H9 (cell line): ENCODE data around the gene DACH1. TPM values are rescaled to one million over a fixed set of nuclear protein-coding genes. Genes with fewer than 3 reads are reported as not detected.
A peak's percentile ranks its signal among the peaks of the same experiment; 100 is the strongest.

Experiments
- DNase-seq: peaks from one replicate; pipeline ENCODE4 v3.0.0-alpha.2; 2017
- H2AFZ ChIP-seq: one replicate; pipeline ENCODE4 v1.6.1; 2013; ENCODE audit warnings: mild to moderate bottlenecking, low read length, control low read depth, moderate library complexity
- H2AK5ac ChIP-seq: 2 replicates; pipeline ENCODE4 v1.6.1; 2013; ENCODE audit warnings: low read length, control low read depth, mixed read lengths; ENCODE audit not compliant: insufficient read length
- H2BK120ac ChIP-seq: one replicate; pipeline ENCODE4 v1.6.1; 2013; ENCODE audit warnings: low read depth, mild to moderate bottlenecking, low read length, control low read depth, inconsistent platforms; ENCODE audit not compliant: poor library complexity, severe bottlenecking
- H2BK12ac ChIP-seq: 2 replicates; pipeline ENCODE4 v1.6.1; 2013; ENCODE audit warnings: low read length, control low read depth, mixed read lengths, low read depth; ENCODE audit not compliant: insufficient read length
- H2BK15ac ChIP-seq: 2 replicates; pipeline ENCODE4 v1.6.1; 2013; ENCODE audit warnings: low read depth, low read length, control low read depth
- H2BK20ac ChIP-seq: one replicate; pipeline ENCODE4 v1.6.1; 2013; ENCODE audit warnings: low read depth, mild to moderate bottlenecking, low read length, control low read depth, inconsistent platforms; ENCODE audit not compliant: poor library complexity, severe bottlenecking
- H2BK5ac ChIP-seq: 2 replicates; pipeline ENCODE4 v1.6.1; 2013; ENCODE audit warnings: low read length, control low read depth, mixed read lengths; ENCODE audit not compliant: insufficient read length
- H3K14ac ChIP-seq: 2 replicates; pipeline ENCODE4 v1.6.1; 2013; ENCODE audit warnings: low read length, control low read depth; ENCODE audit not compliant: insufficient read depth
- H3K18ac ChIP-seq: 2 replicates; pipeline ENCODE4 v1.6.1; 2013; ENCODE audit warnings: low read depth, mild to moderate bottlenecking, mixed read lengths, low read length, control low read depth; ENCODE audit not compliant: insufficient read length
- H3K23ac ChIP-seq: 2 replicates; pipeline ENCODE4 v1.6.1; 2013; ENCODE audit warnings: low read length, control low read depth, mixed read lengths, low read depth; ENCODE audit not compliant: insufficient read length
- H3K23me2 ChIP-seq: 2 replicates; pipeline ENCODE4 v1.6.1; 2013; ENCODE audit warnings: low read depth, mild to moderate bottlenecking, mixed read lengths, low read length, control low read depth; ENCODE audit not compliant: insufficient read length, poor library complexity, severe bottlenecking
- H3K27ac ChIP-seq: 2 replicates; pipeline ENCODE4 v1.5.1; 2013; ENCODE audit warnings: low read length, control low read depth, mixed read lengths, low read depth; ENCODE audit not compliant: insufficient read length
- H3K27me3 ChIP-seq: 2 replicates; pipeline ENCODE4 v1.6.1; 2013; ENCODE audit warnings: low read length, control low read depth, inconsistent platforms; ENCODE audit not compliant: insufficient read depth
- H3K4ac ChIP-seq: 2 replicates; pipeline ENCODE4 v1.6.1; 2013; ENCODE audit warnings: low read depth, mild to moderate bottlenecking, control low read depth, inconsistent platforms, low read length, moderate library complexity
- H3K4me1 ChIP-seq: 2 replicates; pipeline ENCODE4 v1.6.1; 2013; ENCODE audit warnings: low read length, control low read depth, inconsistent platforms; ENCODE audit not compliant: insufficient read depth
- H3K4me2 ChIP-seq: 2 replicates; pipeline ENCODE4 v1.6.1; 2013; ENCODE audit warnings: low read length, control low read depth, mixed read lengths; ENCODE audit not compliant: insufficient read length, insufficient read depth
- H3K56ac ChIP-seq: 2 replicates; pipeline ENCODE4 v1.6.1; 2013; ENCODE audit warnings: low read depth, mild to moderate bottlenecking, mixed read lengths, low read length, control low read depth; ENCODE audit not compliant: insufficient read length
- H3K79me1 ChIP-seq: 2 replicates; pipeline ENCODE4 v1.6.1; 2013; ENCODE audit warnings: low read depth, mild to moderate bottlenecking, moderate library complexity, low read length, control low read depth, inconsistent platforms; ENCODE audit not compliant: insufficient read depth, poor library complexity, severe bottlenecking
- H3K79me2 ChIP-seq: 2 replicates; pipeline ENCODE4 v1.6.1; 2013; ENCODE audit warnings: low read length, control low read depth, inconsistent platforms; ENCODE audit not compliant: insufficient read depth
- H3K9ac ChIP-seq: 2 replicates; pipeline ENCODE4 v1.6.1; 2013; ENCODE audit warnings: low read length, control low read depth, mixed read lengths; ENCODE audit not compliant: insufficient read length; ENCODE audit errors: extremely low read depth
- H3K9me3 ChIP-seq: one replicate; pipeline ENCODE4 v1.6.1; 2013; ENCODE audit warnings: low read depth, low read length, inconsistent platforms; ENCODE audit not compliant: control insufficient read depth
- H3T11ph ChIP-seq: one replicate; pipeline ENCODE4 v1.6.1; 2013; ENCODE audit warnings: mild to moderate bottlenecking, low read length, control low read depth, inconsistent platforms
- H4K20me1 ChIP-seq: one replicate; pipeline ENCODE4 v1.6.1; 2013; ENCODE audit not compliant: control insufficient read depth, insufficient read length, insufficient read depth
- H4K5ac ChIP-seq: 2 replicates; pipeline ENCODE4 v1.6.1; 2013; ENCODE audit warnings: low read depth, mild to moderate bottlenecking, mixed read lengths, low read length, control low read depth; ENCODE audit not compliant: insufficient read length
- H4K8ac ChIP-seq: replicated peaks from 2 replicates; pipeline ENCODE4 v1.6.1; 2013; ENCODE audit warnings: low read length, control low read depth, mixed read lengths, low read depth; ENCODE audit not compliant: insufficient read length
- H4K91ac ChIP-seq: 2 replicates; pipeline ENCODE4 v1.6.1; 2013; ENCODE audit warnings: low read depth, mild to moderate bottlenecking, moderate library complexity, mixed read lengths, low read length, control low read depth; ENCODE audit not compliant: insufficient read length
- H3K27ac Mint-ChIP-seq, 3 experiments: 2 replicates in 2 of 3; 3 replicates in 1 of 3; pipeline ENCODE4 v1.8.0; 2020 to 2021; ENCODE audit warnings: mixed read lengths in 3 of 3, mild to moderate bottlenecking in 1 of 3, moderate library complexity in 1 of 3
- H3K27me3 Mint-ChIP-seq: 2 replicates; pipeline ENCODE4 v1.8.0; 2021; ENCODE audit warnings: low read depth, mild to moderate bottlenecking, moderate library complexity, mixed read lengths
- H3K36me3 Mint-ChIP-seq, 3 experiments: 2 replicates in 2 of 3; 3 replicates in 1 of 3; pipeline ENCODE4 v1.8.0; 2020 to 2021; ENCODE audit warnings: low read depth in 3 of 3, mixed read lengths in 3 of 3; ENCODE audit not compliant: insufficient read depth in 1 of 3
- H3K4me1 Mint-ChIP-seq, 2 experiments: 2 replicates each; pipeline ENCODE4 v1.8.0; 2020; ENCODE audit warnings: mixed read lengths in 2 of 2
- H3K4me3 Mint-ChIP-seq, 2 experiments: 2 replicates in 1 of 2; 3 replicates in 1 of 2; pipeline ENCODE4 v1.8.0; 2020 to 2021; ENCODE audit warnings: mild to moderate bottlenecking in 2 of 2, mixed read lengths in 2 of 2, moderate library complexity in 1 of 2
- H3K9me3 Mint-ChIP-seq, 2 experiments: 2 replicates in 1 of 2; 3 replicates in 1 of 2; pipeline ENCODE4 v1.8.0; 2020; ENCODE audit warnings: mild to moderate bottlenecking in 2 of 2, mixed read lengths in 2 of 2, moderate library complexity in 1 of 2
- WGBS: extraction: QIAGEN DNeasy Blood & Tissue Kit; methylation state at CpG from one replicate; pipeline ENCODE4 v1.1.7; 2013; ENCODE audit warnings: missing lambda C conversion rate, low lambda C conversion rate, mixed read lengths; ENCODE audit not compliant: insufficient read length; ENCODE audit errors: extremely low coverage; 5-methylcytosine and 5-hydroxymethylcytosine counted together
- total RNA-seq: library from RNA; stranded (reverse); gene quantifications from 2 replicates; pipeline ENCODE4 v1.2.1, GENCODE V29; 2021
- TF ChIP-seq, protein P1 (sequence below): fragments of 200-600 bp; sonication (generic); conservative IDR thresholded peaks from 3 replicates; pipeline ENCODE4 v1.8.0; 2021; ENCODE audit warnings: antibody characterized with exemption, mild to moderate bottlenecking

The DACH1 gene
- total RNA-seq, 1 experiment from 2014 or later, result not detected

DNA sequence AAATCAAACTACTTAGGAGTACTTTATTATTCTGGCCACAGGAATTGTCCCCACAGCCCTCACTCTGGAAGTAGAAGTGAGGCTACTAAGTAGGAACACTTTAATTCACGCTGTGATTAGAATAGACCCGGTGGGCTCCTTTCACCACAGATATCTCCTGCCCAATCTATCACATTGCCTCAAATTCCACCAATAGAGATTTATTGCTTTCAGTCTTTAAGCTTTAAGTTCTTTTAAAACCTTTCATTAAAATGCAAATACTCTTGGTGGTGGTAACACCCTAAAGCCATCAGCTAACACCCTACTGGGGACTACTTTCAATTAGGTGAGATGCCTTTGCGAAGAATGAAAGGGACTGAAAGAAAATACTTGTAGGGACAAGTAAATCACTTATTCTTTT, 181.9 kb downstream of the DACH1 start:
- H3K23ac ChIP-seq, result no peak overlapping the region
- H3K27me3 ChIP-seq, result peaks cover 12% of the 10 kb centered on the region
- H4K8ac ChIP-seq, result no peak overlapping the region
- no peak overlapping the region for H3K9ac ChIP-seq
- H2BK12ac ChIP-seq, result no peak overlapping the region
- H3K4me1 ChIP-seq, result no peaks in the 10 kb centered on the region
- no peak overlapping the region for H3K27ac ChIP-seq
- no peaks in the 10 kb centered on the region for H3K9me3 ChIP-seq
- H2BK20ac ChIP-seq, result no peak overlapping the region
- Mint-ChIP-seq H3K27ac (no peak overlapping the region), H3K4me3 (no peak overlapping the region), H3K9me3 (no peaks in the 10 kb centered on the region; a peak in 1 of 5 replicates), H3K4me1 (peaks cover 24 to 32% of the 10 kb centered on the region in 2 experiments), H3K36me3 (no peaks in the 10 kb centered on the region), H3K27me3 (peaks cover 67% of the 10 kb centered on the region)
- no CpG with 5 or more reads among the region's 3 CpGs for WGBS
- H3T11ph ChIP-seq, result no peak overlapping the region
- no peak overlapping the region for H2AFZ ChIP-seq
- H3K79me1 ChIP-seq, result no peaks in the 10 kb centered on the region
- no peaks in the 10 kb centered on the region for H3K23me2 ChIP-seq
- no peak overlapping the region for H2BK5ac ChIP-seq
- no peak overlapping the region for H3K56ac ChIP-seq
- no peak overlapping the region for H3K4ac ChIP-seq
- no peak overlapping the region for H3K18ac ChIP-seq
- H2BK120ac ChIP-seq, result no peak overlapping the region
- no peak overlapping the region for H4K91ac ChIP-seq
- H3K14ac ChIP-seq, result no peak overlapping the region
- H2BK15ac ChIP-seq, result no peak overlapping the region
- no peaks in the 10 kb centered on the region for H4K20me1 ChIP-seq
- DNase-seq, result peak; percentile 35
- no peak overlapping the region for H4K5ac ChIP-seq
- H3K79me2 ChIP-seq, result no peaks in the 10 kb centered on the region
- no peak overlapping the region for H2AK5ac ChIP-seq
- no peak overlapping the region for H3K4me2 ChIP-seq
- TF ChIP-seq, protein P1, sequence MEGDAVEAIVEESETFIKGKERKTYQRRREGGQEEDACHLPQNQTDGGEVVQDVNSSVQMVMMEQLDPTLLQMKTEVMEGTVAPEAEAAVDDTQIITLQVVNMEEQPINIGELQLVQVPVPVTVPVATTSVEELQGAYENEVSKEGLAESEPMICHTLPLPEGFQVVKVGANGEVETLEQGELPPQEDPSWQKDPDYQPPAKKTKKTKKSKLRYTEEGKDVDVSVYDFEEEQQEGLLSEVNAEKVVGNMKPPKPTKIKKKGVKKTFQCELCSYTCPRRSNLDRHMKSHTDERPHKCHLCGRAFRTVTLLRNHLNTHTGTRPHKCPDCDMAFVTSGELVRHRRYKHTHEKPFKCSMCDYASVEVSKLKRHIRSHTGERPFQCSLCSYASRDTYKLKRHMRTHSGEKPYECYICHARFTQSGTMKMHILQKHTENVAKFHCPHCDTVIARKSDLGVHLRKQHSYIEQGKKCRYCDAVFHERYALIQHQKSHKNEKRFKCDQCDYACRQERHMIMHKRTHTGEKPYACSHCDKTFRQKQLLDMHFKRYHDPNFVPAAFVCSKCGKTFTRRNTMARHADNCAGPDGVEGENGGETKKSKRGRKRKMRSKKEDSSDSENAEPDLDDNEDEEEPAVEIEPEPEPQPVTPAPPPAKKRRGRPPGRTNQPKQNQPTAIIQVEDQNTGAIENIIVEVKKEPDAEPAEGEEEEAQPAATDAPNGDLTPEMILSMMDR, result no peak
